GM12878 (cell line): ENCODE results near the gene DGCR8.

Source experiments
- ASH2L ChIP-seq: fragments of 300-600, 200-600 bp; sonication (generic); IDR thresholded peaks from 2 replicates; pipeline ENCODE4 v1.6.1; 2017; ENCODE audit warnings: low read depth, mild to moderate bottlenecking, borderline replicate concordance
- CTCF ChIP-seq, 3 experiments: IDR thresholded peaks in 2 of 3; conservative IDR thresholded peaks in 1 of 3; 2 replicates each; pipeline ENCODE4 v1.5.1; 2011; ENCODE audit warnings: low read depth in 3 of 3, low read length in 3 of 3, mild to moderate bottlenecking in 3 of 3, control low read depth in 2 of 3, moderate library complexity in 2 of 3, inconsistent platforms in 1 of 3, mixed read lengths in 1 of 3; ENCODE audit not compliant: control insufficient read depth in 2 of 3, insufficient read depth in 1 of 3; ENCODE audit errors: extremely low read depth in 1 of 3
- KAT2A ChIP-seq: conservative IDR thresholded peaks from 2 replicates; pipeline ENCODE4 v1.6.1; 2011; ENCODE audit warnings: low read depth, low read length; ENCODE audit not compliant: control insufficient read depth
- NR2C2 ChIP-seq: IDR thresholded peaks from 2 replicates; pipeline ENCODE4 v1.6.1; 2011; ENCODE audit warnings: borderline replicate concordance, low read depth; ENCODE audit not compliant: control insufficient read depth, insufficient read length
- POLR2A ChIP-seq: IDR thresholded peaks from 2 replicates; pipeline ENCODE4 v1.6.1; 2011; ENCODE audit warnings: low read depth, mild to moderate bottlenecking, low read length
- TF ChIP-seq, protein P1 (sequence below): IDR thresholded peaks from 2 replicates; pipeline ENCODE4 v1.6.1; 2012; ENCODE audit warnings: mild to moderate bottlenecking, low read depth, low read length
- TF ChIP-seq, protein P2 (sequence below): IDR thresholded peaks from 2 replicates; pipeline ENCODE4 v1.6.1; 2011; ENCODE audit warnings: low read depth, mild to moderate bottlenecking, low read length, moderate library complexity, borderline replicate concordance; ENCODE audit errors: extremely low read depth

- TF ChIP-seq, protein P1, sequence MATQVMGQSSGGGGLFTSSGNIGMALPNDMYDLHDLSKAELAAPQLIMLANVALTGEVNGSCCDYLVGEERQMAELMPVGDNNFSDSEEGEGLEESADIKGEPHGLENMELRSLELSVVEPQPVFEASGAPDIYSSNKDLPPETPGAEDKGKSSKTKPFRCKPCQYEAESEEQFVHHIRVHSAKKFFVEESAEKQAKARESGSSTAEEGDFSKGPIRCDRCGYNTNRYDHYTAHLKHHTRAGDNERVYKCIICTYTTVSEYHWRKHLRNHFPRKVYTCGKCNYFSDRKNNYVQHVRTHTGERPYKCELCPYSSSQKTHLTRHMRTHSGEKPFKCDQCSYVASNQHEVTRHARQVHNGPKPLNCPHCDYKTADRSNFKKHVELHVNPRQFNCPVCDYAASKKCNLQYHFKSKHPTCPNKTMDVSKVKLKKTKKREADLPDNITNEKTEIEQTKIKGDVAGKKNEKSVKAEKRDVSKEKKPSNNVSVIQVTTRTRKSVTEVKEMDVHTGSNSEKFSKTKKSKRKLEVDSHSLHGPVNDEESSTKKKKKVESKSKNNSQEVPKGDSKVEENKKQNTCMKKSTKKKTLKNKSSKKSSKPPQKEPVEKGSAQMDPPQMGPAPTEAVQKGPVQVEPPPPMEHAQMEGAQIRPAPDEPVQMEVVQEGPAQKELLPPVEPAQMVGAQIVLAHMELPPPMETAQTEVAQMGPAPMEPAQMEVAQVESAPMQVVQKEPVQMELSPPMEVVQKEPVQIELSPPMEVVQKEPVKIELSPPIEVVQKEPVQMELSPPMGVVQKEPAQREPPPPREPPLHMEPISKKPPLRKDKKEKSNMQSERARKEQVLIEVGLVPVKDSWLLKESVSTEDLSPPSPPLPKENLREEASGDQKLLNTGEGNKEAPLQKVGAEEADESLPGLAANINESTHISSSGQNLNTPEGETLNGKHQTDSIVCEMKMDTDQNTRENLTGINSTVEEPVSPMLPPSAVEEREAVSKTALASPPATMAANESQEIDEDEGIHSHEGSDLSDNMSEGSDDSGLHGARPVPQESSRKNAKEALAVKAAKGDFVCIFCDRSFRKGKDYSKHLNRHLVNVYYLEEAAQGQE: no peak
- TF ChIP-seq CTCF (IDR thresholded peaks at IDR 0.05 in 2 of 3, conservative IDR thresholded peaks at IDR 0.05 in 1 of 3; ENCODE audit: control insufficient read depth in 2 of 3, extremely low read depth in 1 of 3, insufficient read depth in 1 of 3, low read depth in 3 of 3, low read length in 3 of 3) (no peak), KAT2A (no peak), POLR2A (no peak), ASH2L (no peak), NR2C2 (no peak)
- TF ChIP-seq, protein P2, sequence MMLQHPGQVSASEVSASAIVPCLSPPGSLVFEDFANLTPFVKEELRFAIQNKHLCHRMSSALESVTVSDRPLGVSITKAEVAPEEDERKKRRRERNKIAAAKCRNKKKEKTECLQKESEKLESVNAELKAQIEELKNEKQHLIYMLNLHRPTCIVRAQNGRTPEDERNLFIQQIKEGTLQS: no peak
Measured at GRCh38 chr22:20137113-20137512, 57.1 kb downstream of the DGCR8 start.
